OCI-LY3 (cell line): Measurements from ENCODE around the gene SH2B2.
A peak's percentile ranks its signal among the peaks of the same experiment; 100 is the strongest.

Experiments used
- H2AFZ ChIP-seq: fragments of 200-600, 300-600 bp; shearing (Covaris generic); 2 replicates; pipeline ENCODE4 v1.6.0; 2014; ENCODE audit warnings: antibody characterized with exemption, low read depth, low read length
- H3K27ac ChIP-seq: fragments of 200-600, 300-600 bp; sonication (generic); 2 replicates; pipeline ENCODE4 v1.5.1; 2014; ENCODE audit warnings: mild to moderate bottlenecking, low read length, moderate library complexity, mixed read lengths
- H3K27me3 ChIP-seq: fragments of 200-600, 300-600 bp; sonication (generic); 2 replicates; pipeline ENCODE4 v1.6.1; 2014; ENCODE audit warnings: low read depth, low read length, mixed read lengths
- H3K36me3 ChIP-seq: fragments of 200-600, 300-600 bp; sonication (generic); replicated peaks from 2 replicates; pipeline ENCODE3; 2014; ENCODE audit warnings: low read depth, low read length, mixed read lengths
- H3K4me1 ChIP-seq: fragments of 300-600, 200-600 bp; sonication (generic); 2 replicates; pipeline ENCODE4 v1.6.1; 2014; ENCODE audit warnings: low read length, mixed read lengths
- H3K4me2 ChIP-seq: fragments of 200-600, 300-600 bp; sonication (generic); 2 replicates; pipeline ENCODE4 v1.6.1; 2014; ENCODE audit warnings: low read length, mixed read lengths
- H3K4me3 ChIP-seq: fragments of 300-600, 200-600 bp; sonication (generic); 2 replicates; pipeline ENCODE4 v1.5.1; 2014; ENCODE audit warnings: antibody characterized with exemption, mild to moderate bottlenecking, low read length, moderate library complexity
- H3K79me2 ChIP-seq: fragments of 300-600, 200-600 bp; shearing (Covaris generic); 2 replicates; pipeline ENCODE4 v1.6.1; 2014; ENCODE audit warnings: mild to moderate bottlenecking, low read length, mixed read lengths
- H3K9ac ChIP-seq: fragments of 300-600, 200-600 bp; shearing (Covaris generic); 2 replicates; pipeline ENCODE4 v1.6.0; 2014; ENCODE audit warnings: mild to moderate bottlenecking, low read length, moderate library complexity
- H3K9me3 ChIP-seq: fragments of 200-600, 300-600 bp; shearing (Covaris generic); 2 replicates; pipeline ENCODE4 v1.6.1; 2014; ENCODE audit warnings: low read length, mixed read lengths; ENCODE audit not compliant: insufficient read depth
- H4K20me1 ChIP-seq: fragments of 200-600, 300-600 bp; sonication (generic); 2 replicates; pipeline ENCODE4 v1.6.1; 2016; ENCODE audit warnings: low read length, mixed read lengths; ENCODE audit not compliant: insufficient read depth
- EZH2phosphoT487 ChIP-seq: fragments of 200-600 bp; shearing (Covaris generic); IDR thresholded peaks from 2 replicates; pipeline ENCODE4 v1.6.1; 2018; ENCODE audit warnings: antibody characterized with exemption, mixed run types, low read depth
- TF ChIP-seq, protein P1 (sequence below): fragments of 200-600, 300-600 bp; sonication (generic); IDR thresholded peaks from 2 replicates; pipeline ENCODE4 v1.5.1; 2014; ENCODE audit warnings: antibody characterized with exemption, low read length, low read depth

Gene SH2B2

DNA sequence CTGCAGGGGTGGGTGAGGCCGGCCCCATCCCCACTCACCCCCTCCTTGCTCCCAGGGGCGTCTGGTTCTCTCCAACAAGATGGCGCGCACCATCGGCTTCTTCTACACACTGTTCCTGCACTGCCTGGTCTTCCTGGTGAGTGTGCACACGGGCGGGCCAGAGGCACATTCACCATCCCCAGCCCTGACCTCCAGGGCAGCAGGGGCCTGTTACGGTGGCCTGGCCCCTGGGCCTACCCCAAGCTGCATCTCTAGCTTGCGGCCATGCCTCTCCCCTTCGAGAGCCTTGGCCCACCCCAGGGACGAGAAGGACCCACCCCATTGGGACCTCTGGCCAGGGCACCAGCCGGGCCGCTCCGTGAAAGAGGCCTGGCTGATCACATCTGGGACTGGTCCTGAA is 4.9 kb upstream of the SH2B2 start:
- Histone ChIP-seq H3K4me3 (no peak overlapping the region), H3K4me1 (peaks cover 42% of the 10 kb centered on the region), H3K36me3 (no peaks in the 10 kb centered on the region), H2AFZ (no peak overlapping the region), H4K20me1 (no peaks in the 10 kb centered on the region), H3K79me2 (no peaks in the 10 kb centered on the region), H3K9ac (no peak overlapping the region), H3K27me3 (peaks cover 19% of the 10 kb centered on the region), H3K27ac (no peak overlapping the region), H3K9me3 (no peaks in the 10 kb centered on the region), H3K4me2 (no peak overlapping the region)
- TF ChIP-seq, protein P1, sequence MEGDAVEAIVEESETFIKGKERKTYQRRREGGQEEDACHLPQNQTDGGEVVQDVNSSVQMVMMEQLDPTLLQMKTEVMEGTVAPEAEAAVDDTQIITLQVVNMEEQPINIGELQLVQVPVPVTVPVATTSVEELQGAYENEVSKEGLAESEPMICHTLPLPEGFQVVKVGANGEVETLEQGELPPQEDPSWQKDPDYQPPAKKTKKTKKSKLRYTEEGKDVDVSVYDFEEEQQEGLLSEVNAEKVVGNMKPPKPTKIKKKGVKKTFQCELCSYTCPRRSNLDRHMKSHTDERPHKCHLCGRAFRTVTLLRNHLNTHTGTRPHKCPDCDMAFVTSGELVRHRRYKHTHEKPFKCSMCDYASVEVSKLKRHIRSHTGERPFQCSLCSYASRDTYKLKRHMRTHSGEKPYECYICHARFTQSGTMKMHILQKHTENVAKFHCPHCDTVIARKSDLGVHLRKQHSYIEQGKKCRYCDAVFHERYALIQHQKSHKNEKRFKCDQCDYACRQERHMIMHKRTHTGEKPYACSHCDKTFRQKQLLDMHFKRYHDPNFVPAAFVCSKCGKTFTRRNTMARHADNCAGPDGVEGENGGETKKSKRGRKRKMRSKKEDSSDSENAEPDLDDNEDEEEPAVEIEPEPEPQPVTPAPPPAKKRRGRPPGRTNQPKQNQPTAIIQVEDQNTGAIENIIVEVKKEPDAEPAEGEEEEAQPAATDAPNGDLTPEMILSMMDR, result no peak
- no peak for TF ChIP-seq EZH2phosphoT487

DNA sequence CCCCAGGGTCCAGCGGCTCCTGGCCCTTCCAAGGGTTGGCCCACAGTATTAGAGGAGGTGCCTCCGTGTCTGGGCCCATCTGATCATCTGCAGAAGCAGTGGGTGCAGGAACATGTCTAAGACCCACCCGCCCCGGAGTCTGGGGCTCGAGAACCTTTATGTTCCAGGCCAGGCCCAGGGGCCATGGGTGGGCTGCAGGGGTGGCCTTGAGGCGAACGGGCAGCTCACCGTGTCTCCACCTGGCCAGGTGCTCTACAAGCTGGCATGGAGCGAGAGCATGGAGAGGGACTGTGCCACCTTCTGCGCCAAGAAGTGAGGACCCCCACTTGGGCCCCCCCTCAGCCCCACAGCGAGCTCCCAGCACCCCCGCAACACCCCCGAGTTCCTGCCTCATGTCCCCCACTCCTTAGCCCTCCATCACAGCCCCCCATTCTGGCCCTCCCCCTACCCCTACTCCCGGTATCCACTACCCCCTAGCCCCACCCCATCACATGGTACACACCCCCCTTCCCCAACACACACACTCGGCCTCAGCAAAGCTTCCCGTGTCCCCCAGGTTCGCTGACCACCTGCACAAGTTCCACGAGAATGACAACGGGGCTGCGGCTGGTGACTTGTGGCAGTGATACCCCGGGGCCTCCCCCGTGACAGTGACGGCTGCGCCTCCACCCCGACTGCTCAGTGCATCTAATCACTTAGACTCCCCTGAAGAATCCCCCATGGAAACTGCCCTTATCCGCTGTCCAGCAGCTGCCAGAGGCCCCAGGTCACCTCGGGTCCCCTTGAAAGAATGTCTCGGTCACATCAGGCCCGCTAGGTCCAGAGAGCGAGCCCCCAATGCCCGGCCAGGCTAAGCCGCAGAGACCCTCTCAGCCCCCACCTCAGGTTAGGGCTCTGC is 4.0 kb upstream of the SH2B2 start:
- H3K79me2 ChIP-seq, result no peaks in the 10 kb centered on the region
- no peak overlapping the region for H2AFZ ChIP-seq
- TF ChIP-seq, protein P1, result no peak
- TF ChIP-seq EZH2phosphoT487, result no peak
- H3K4me2 ChIP-seq, result no peak overlapping the region
- no peak overlapping the region for H3K27ac ChIP-seq
- no peaks in the 10 kb centered on the region for H3K36me3 ChIP-seq
- H3K9ac ChIP-seq, result no peak overlapping the region
- H4K20me1 ChIP-seq, result 0 out of 2 replicates have a peak, but pooled peaks cover under 1% of the 10 kb centered on the region
- no peak overlapping the region for H3K4me3 ChIP-seq
- peaks cover 42% of the 10 kb centered on the region for H3K4me1 ChIP-seq
- H3K9me3 ChIP-seq, result no peaks in the 10 kb centered on the region
- H3K27me3 ChIP-seq, result peaks cover 19% of the 10 kb centered on the region

DNA sequence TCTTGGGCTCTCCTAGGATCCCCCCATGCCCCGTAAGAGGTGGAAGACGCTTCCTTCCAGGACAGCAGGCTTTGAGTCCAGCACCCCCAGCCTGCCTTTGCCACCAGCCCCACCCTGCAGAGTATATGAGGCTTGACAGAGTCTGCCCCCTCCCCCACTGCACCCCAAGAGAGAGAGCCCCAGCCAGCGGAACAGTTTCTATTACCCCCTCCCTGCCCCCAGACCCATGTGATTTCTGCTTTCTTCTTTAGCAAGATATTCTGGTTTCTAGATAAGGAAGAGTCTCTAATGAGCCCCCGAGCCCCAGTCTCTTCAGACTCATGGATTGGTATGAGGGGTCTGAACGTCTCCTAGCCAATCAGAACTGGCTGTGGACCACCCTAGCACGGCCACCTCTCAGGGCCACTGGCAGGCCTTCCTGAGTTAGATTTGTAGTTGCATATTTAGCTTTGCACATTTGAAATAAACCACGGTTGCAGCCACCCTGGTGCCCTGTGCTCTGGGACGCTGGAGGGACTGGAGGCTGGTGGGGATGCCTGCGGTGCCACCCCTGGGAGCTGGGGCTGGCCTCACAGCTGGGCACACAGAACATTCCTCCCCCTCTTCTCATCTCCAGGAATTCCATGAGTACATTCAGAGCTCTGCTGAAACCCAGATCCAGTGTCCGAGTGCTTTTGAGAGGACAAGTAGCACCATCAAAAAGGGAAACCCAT is 3.0 kb upstream of the SH2B2 start:
- H3K36me3 ChIP-seq, result no peaks in the 10 kb centered on the region
- peak overlapping the region; percentile 92 for H3K4me2 ChIP-seq
- no peaks in the 10 kb centered on the region; the same call in 1 of the 2 replicates for H3K79me2 ChIP-seq
- peaks cover 10% of the 10 kb centered on the region for H4K20me1 ChIP-seq
- H3K9ac ChIP-seq, result no peak overlapping the region
- TF ChIP-seq EZH2phosphoT487, result no peak
- no peak overlapping the region for H3K27ac ChIP-seq
- H3K4me1 ChIP-seq, result peaks cover 51% of the 10 kb centered on the region
- no peaks in the 10 kb centered on the region for H3K9me3 ChIP-seq
- H3K27me3 ChIP-seq, result peaks cover 19% of the 10 kb centered on the region
- peak overlapping the region; percentile 95 for H3K4me3 ChIP-seq
- no peak overlapping the region for H2AFZ ChIP-seq

DNA sequence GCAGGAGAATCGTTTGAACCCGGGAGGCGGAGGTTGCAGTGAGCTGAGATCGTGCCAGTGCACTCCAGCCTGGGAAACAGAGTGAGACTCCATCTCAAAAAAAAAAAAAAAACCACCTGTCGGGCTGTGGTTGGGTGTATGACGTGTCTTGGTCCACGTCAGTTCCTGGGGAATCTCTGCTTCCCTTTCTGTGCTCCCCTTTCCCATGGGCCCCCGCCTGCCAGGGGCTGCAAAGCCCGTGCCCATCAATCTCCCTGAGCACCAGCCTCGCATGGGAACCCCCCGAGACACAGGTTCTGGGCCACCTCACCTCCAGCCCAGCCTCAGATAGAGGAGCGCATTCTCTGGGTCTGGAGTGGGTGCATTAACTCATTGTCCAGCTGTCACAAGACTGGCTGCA is 2.3 kb upstream of the SH2B2 start:
- Histone ChIP-seq H3K4me1 (peaks cover 51% of the 10 kb centered on the region), H3K4me3 (peak overlapping the region; percentile 95), H3K79me2 (no peaks in the 10 kb centered on the region; the same call in 1 of the 2 replicates), H3K27ac (no peak overlapping the region), H3K9ac (0 out of 2 replicates have a peak overlapping the region, but pooled peaks have one; percentile 0), H3K9me3 (no peaks in the 10 kb centered on the region), H3K4me2 (peak overlapping the region; percentile 92), H4K20me1 (peaks cover 17% of the 10 kb centered on the region), H2AFZ (no peak overlapping the region), H3K36me3 (no peaks in the 10 kb centered on the region), H3K27me3 (peaks cover 19% of the 10 kb centered on the region)
- TF ChIP-seq, protein P1, result no peak
- TF ChIP-seq EZH2phosphoT487, result no peak
